ENCODE data around the gene RNF31.

DNA sequence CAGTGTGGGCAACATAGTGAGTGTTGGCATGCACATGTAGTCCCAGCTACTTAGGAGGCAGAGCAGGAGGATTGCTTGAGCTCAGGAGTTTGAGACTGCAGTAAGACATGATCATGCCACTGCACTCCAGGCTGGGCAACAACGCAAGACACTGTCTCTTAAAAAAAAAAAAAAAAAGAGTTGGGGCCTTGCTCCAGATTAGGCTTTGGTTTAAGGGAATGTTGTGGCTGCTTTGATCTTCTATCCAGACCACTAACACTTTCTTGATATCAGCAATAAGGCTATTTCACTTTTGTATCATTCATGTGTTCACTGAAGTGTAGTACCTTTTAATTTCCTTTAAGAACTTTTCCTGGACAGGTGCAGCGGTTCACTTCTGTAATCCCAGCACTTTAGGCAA lies 19.6 kb upstream of the RNF31 start:
- TF ChIP-seq EZH2 (optimal IDR thresholded peaks at IDR 0.05; ENCODE audit: low read depth, low read length) = no peak
- TF ChIP-seq, protein P1, sequence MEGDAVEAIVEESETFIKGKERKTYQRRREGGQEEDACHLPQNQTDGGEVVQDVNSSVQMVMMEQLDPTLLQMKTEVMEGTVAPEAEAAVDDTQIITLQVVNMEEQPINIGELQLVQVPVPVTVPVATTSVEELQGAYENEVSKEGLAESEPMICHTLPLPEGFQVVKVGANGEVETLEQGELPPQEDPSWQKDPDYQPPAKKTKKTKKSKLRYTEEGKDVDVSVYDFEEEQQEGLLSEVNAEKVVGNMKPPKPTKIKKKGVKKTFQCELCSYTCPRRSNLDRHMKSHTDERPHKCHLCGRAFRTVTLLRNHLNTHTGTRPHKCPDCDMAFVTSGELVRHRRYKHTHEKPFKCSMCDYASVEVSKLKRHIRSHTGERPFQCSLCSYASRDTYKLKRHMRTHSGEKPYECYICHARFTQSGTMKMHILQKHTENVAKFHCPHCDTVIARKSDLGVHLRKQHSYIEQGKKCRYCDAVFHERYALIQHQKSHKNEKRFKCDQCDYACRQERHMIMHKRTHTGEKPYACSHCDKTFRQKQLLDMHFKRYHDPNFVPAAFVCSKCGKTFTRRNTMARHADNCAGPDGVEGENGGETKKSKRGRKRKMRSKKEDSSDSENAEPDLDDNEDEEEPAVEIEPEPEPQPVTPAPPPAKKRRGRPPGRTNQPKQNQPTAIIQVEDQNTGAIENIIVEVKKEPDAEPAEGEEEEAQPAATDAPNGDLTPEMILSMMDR (IDR thresholded peaks at IDR 0.05; ENCODE audit: low read length) = no peak
